ENCODE data around the gene DGKD. TPM values are rescaled to one million over a fixed set of nuclear protein-coding genes. Genes with fewer than 3 reads are reported as not detected.

The DGKD gene
- total RNA-seq, 1 experiment from 2014 or later, result 52.0 TPM

GRCh38 chr2:233458031-233458610, 103.8 kb downstream of the DGKD start:
- ATAC-seq (no peak), DNase-seq (ENCODE audit: low read depth, low spot score) (no peak)
- H3K9me2 ChIP-seq (ENCODE audit: insufficient read depth), result no peaks in the 10 kb centered on the region
- H3K4me2 ChIP-seq (ENCODE audit: low read length), result no peak overlapping the region
- BruUV-seq (replicated peaks), result no TSS peak
- no peaks in the 10 kb centered on the region for H3K4me1 ChIP-seq (ENCODE audit: control insufficient read depth in 1 of 2, insufficient read depth in 2 of 2, low read length in 2 of 2)
- no peak overlapping the region for H3K27ac ChIP-seq (ENCODE audit: low read depth, low read length)
- peaks cover 24 to 29% of the 10 kb centered on the region in 2 experiments; a peak in 3 of 4 replicates for H3K36me3 ChIP-seq (ENCODE audit: control insufficient read depth in 1 of 2, insufficient read depth in 2 of 2, low read length in 2 of 2)
- no peaks in the 10 kb centered on the region for H3K9me3 ChIP-seq (ENCODE audit: control insufficient read depth in 1 of 2, insufficient read depth in 1 of 2, low read depth in 1 of 2, low read length in 2 of 2)
- H3K9ac ChIP-seq (ENCODE audit: low read length), result no peak overlapping the region
- POLR2A ChIA-PET, result no interaction called here
- CTCF ChIA-PET, result no interaction called here
- no peak overlapping the region for H3K4me3 ChIP-seq (replicated peaks in 1 of 2; ENCODE audit: low read depth in 1 of 2, low read length in 2 of 2)
- H2AFZ ChIP-seq (ENCODE audit: low read depth, low read length, poor library complexity, severe bottlenecking), result no peak overlapping the region
- H4K20me1 ChIP-seq (ENCODE audit: insufficient read depth), result no peaks in the 10 kb centered on the region
- intact Hi-C loops (cut with micrococcal nuclease), result no loop called here
- H3K27me3 ChIP-seq (ENCODE audit: insufficient read depth, low read length), result no peaks in the 10 kb centered on the region
- RAD21 ChIA-PET (ENCODE audit: low non-redundant PET in 1 of 2, low total read pairs in 2 of 2, uncharacterized antibody in 2 of 2, unreplicated experiment in 2 of 2), result no interaction called here
- TF ChIP-seq FOSL1 (IDR thresholded peaks at IDR 0.05; ENCODE audit: low read depth) (no peak), RAD21 (IDR thresholded peaks at IDR 0.05; ENCODE audit: low read depth) (no peak), POLR2AphosphoS5 (IDR thresholded peaks at IDR 0.05; ENCODE audit: low read depth, low read length) (no peak), JUND (IDR thresholded peaks at IDR 0.05) (no peak), TCF7L2 (IDR thresholded peaks at IDR 0.05; ENCODE audit: borderline replicate concordance, extremely low read depth, insufficient read depth, insufficient read length) (no peak), SIN3A (IDR thresholded peaks at IDR 0.05; ENCODE audit: low read depth) (no peak), YY1 (IDR thresholded peaks at IDR 0.05; ENCODE audit: extremely low read depth, insufficient replicate concordance, low read depth, low read length) (no peak), EGR1 (IDR thresholded peaks at IDR 0.05; ENCODE audit: low read depth) (no peak), SRF (IDR thresholded peaks at IDR 0.05; ENCODE audit: low read depth) (no peak), CEBPB (IDR thresholded peaks at IDR 0.05; ENCODE audit: low read depth) (no peak), EZH2 (IDR thresholded peaks at IDR 0.05) (no peak), SP1 (IDR thresholded peaks at IDR 0.05; ENCODE audit: low read depth) (no peak), ZBTB33 (IDR thresholded peaks at IDR 0.05; ENCODE audit: extremely low read depth, insufficient replicate concordance, low read length) (no peak), ELF1 (IDR thresholded peaks at IDR 0.05; ENCODE audit: borderline replicate concordance, low read depth) (no peak), ZNF274 (IDR thresholded peaks at IDR 0.05; ENCODE audit: low read depth, low read length) (no peak), CBX3 (IDR thresholded peaks at IDR 0.05; ENCODE audit: low read depth) (no peak), ATF3 (IDR thresholded peaks at IDR 0.05) (no peak), CTCF (IDR thresholded peaks at IDR 0.05 in 2 of 3, conservative IDR thresholded peaks at IDR 0.05 in 1 of 3; ENCODE audit: borderline replicate concordance in 1 of 3, insufficient read depth in 1 of 3, low read depth in 2 of 3, low read length in 2 of 3) (no peak)
- H3K79me2 ChIP-seq (ENCODE audit: insufficient read depth, low read length), result no peaks in the 10 kb centered on the region
